Vagina (tissue), 2 donors: ENCODE results near the gene PBX2.

Source experiments
- POLR2A ChIP-seq, 2 donors: fragments of 450-650 bp; IDR thresholded peaks; one replicate each; pipeline ENCODE4 v1.6.1; 2017; ENCODE audit warnings: antibody characterized with exemption in 2 of 2, mild to moderate bottlenecking in 2 of 2, moderate library complexity in 2 of 2
- TF ChIP-seq, protein P1 (sequence below), 3 experiments: fragments of 450-650 bp in 2 of 3; fragments of 200-600 bp in 1 of 3; sonication (generic) in 1 of 3; IDR thresholded peaks; one replicate each; pipeline ENCODE4 v1.5.1; 2017 to 2019; ENCODE audit warnings: antibody characterized with exemption in 3 of 3, mild to moderate bottlenecking in 2 of 3, moderate library complexity in 2 of 3

DNA sequence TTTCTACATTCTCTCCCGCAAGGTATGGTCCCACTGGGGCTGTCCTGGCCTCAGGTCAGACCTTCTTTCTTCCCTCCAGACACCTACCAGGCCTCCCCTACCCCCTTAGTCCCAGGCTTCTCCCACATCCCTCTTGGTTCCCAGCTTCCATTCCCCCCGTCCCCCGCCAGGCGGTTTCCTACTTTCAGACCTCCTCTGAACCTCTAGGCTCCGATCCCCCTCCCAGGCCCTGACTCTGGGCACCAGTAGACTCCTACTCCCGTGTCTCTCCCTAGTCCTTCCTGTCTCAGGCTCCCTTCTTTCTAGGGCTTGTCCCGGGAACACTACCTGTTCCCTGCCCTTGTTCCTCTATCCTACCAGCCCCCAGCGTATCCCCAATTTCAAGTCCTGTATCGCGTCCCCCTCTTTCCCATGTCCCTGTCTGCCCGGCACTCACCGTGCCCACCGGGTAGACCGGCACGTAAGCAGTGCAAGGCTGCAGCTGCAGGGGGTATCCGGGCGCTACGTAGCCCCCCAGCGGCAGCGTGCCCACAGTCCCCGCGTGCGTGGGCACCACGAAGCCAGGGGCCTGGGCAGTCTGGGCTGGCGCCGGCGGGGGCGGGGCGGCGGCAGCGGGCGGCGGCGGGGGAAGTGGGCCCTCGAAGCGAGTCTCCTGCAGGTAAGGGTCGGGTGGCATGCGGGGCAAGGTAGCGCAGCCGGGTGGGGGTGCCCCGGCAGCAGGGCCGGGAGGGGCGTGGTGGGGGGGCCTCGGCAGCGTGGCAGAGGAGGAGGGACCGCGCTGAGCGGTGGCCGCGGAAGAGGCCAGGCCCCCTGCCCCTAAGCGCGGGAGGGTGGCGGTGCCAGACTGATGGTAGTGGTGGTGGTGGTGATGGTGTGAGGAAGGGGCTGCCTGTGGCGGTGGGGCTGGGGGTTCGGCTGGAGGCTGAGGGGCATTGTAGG is 39.8 kb downstream of the PBX2 start:
- TF ChIP-seq, protein P1, sequence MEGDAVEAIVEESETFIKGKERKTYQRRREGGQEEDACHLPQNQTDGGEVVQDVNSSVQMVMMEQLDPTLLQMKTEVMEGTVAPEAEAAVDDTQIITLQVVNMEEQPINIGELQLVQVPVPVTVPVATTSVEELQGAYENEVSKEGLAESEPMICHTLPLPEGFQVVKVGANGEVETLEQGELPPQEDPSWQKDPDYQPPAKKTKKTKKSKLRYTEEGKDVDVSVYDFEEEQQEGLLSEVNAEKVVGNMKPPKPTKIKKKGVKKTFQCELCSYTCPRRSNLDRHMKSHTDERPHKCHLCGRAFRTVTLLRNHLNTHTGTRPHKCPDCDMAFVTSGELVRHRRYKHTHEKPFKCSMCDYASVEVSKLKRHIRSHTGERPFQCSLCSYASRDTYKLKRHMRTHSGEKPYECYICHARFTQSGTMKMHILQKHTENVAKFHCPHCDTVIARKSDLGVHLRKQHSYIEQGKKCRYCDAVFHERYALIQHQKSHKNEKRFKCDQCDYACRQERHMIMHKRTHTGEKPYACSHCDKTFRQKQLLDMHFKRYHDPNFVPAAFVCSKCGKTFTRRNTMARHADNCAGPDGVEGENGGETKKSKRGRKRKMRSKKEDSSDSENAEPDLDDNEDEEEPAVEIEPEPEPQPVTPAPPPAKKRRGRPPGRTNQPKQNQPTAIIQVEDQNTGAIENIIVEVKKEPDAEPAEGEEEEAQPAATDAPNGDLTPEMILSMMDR (IDR thresholded peaks at IDR 0.05): no peak
- TF ChIP-seq POLR2A (IDR thresholded peaks at IDR 0.05): no peak
